ENCODE data around the gene ADI1. TPM values are rescaled to one million over a fixed set of nuclear protein-coding genes. Genes with fewer than 3 reads are reported as not detected.
"Not testable (repeated sequence)": the region's sequence is repeated elsewhere in the genome, so short reads cannot be mapped to it uniquely, and the experiment has no call there.

Gene ADI1
- total and polyA plus RNA-seq, 2 experiments from 2014 or later: 106 to 204 TPM

- peak overlapping the region; percentile 51 for H2AFZ ChIP-seq
- no peak for TF ChIP-seq EZH2 (IDR thresholded peaks at IDR 0.05; ENCODE audit: borderline replicate concordance)
- no peak for TF ChIP-seq EZH2phosphoT487 (IDR thresholded peaks at IDR 0.05; ENCODE audit: low read depth, severe bottlenecking, unreplicated experiment)
- TF ChIP-seq CTCF (IDR thresholded peaks at IDR 0.05; ENCODE audit: poor library complexity): no peak
- WGBS (ENCODE audit: low lambda C conversion rate, missing lambda C conversion rate): 2% methylated on average over 57 of the region's 67 CpGs
Measured at GRCh38 chr2:3518496-3519254, 656 bp downstream of the ADI1 start.

GRCh38 chr2:3517948-3518495 lies 1.3 kb downstream of the ADI1 start:
- peak overlapping the region; percentile 89 for H3K4me2 ChIP-seq
- no peaks in the 10 kb centered on the region for H3K9me2 ChIP-seq (replicated peaks; ENCODE audit: insufficient read depth)
- no peaks in the 10 kb centered on the region for H3K27me3 ChIP-seq
- H3K4me3 ChIP-seq: peak overlapping the region; percentile 71
- peak overlapping the region; percentile 80 for H3K27ac ChIP-seq
- no peak for TF ChIP-seq EZH2phosphoT487 (IDR thresholded peaks at IDR 0.05; ENCODE audit: low read depth, severe bottlenecking, unreplicated experiment)
- TF ChIP-seq CTCF (IDR thresholded peaks at IDR 0.05; ENCODE audit: poor library complexity): no peak
- no peak for TF ChIP-seq EZH2 (IDR thresholded peaks at IDR 0.05; ENCODE audit: borderline replicate concordance)
- H4K20me1 ChIP-seq (ENCODE audit: insufficient read depth, poor library complexity, severe bottlenecking): no peaks in the 10 kb centered on the region
- peak overlapping the region; percentile 20 for H2AFZ ChIP-seq
- H3K79me2 ChIP-seq: peaks cover 40% of the 10 kb centered on the region
- no peaks in the 10 kb centered on the region for H3K9me3 ChIP-seq (ENCODE audit: low read depth)
- 25% methylated on average over 3 of the region's 3 CpGs for WGBS (ENCODE audit: low lambda C conversion rate, missing lambda C conversion rate)
- H3K36me3 ChIP-seq (replicated peaks; ENCODE audit: insufficient read depth, low read depth): no peaks in the 10 kb centered on the region
- no peak for DNase-seq (ENCODE audit: low spot score)
- peaks cover 18% of the 10 kb centered on the region for H3K4me1 ChIP-seq (ENCODE audit: insufficient read depth)

More at GRCh38 chr2:3518496-3519254, 656 bp downstream of the ADI1 start:
- H3K9me2 ChIP-seq (replicated peaks; ENCODE audit: insufficient read depth): no peaks in the 10 kb centered on the region
- peak overlapping the region; percentile 92 for H3K27ac ChIP-seq
- H3K27me3 ChIP-seq: no peaks in the 10 kb centered on the region
- no peaks in the 10 kb centered on the region for H4K20me1 ChIP-seq (ENCODE audit: insufficient read depth, poor library complexity, severe bottlenecking)
- no peaks in the 10 kb centered on the region for H3K36me3 ChIP-seq (replicated peaks; ENCODE audit: insufficient read depth, low read depth)
- H3K4me2 ChIP-seq: peak overlapping the region; percentile 89
- peak; percentile 99 for DNase-seq (ENCODE audit: low spot score)
- no peaks in the 10 kb centered on the region for H3K9me3 ChIP-seq (ENCODE audit: low read depth)
- peak overlapping the region; percentile 71 for H3K4me3 ChIP-seq
- H3K79me2 ChIP-seq: peaks cover 40% of the 10 kb centered on the region
- H3K4me1 ChIP-seq (ENCODE audit: insufficient read depth): peaks cover 19% of the 10 kb centered on the region

GRCh38 chr2:3516831-3517230 lies 2.5 kb downstream of the ADI1 start:
- Histone ChIP-seq H3K4me1 (ENCODE audit: insufficient read depth) (peaks cover 11% of the 10 kb centered on the region), H3K9me3 (ENCODE audit: low read depth) (no peaks in the 10 kb centered on the region), H2AFZ (no peak overlapping the region), H3K9me2 (replicated peaks; ENCODE audit: insufficient read depth) (no peaks in the 10 kb centered on the region), H3K4me3 (no peak overlapping the region), H3K36me3 (replicated peaks; ENCODE audit: insufficient read depth, low read depth) (no peaks in the 10 kb centered on the region), H3K79me2 (peaks cover 40% of the 10 kb centered on the region), H4K20me1 (ENCODE audit: insufficient read depth, poor library complexity, severe bottlenecking) (no peaks in the 10 kb centered on the region), H3K27me3 (no peaks in the 10 kb centered on the region), H3K4me2 (no peak overlapping the region), H3K27ac (no peak overlapping the region)
- DNase-seq (ENCODE audit: low spot score): no peak
- TF ChIP-seq CTCF (IDR thresholded peaks at IDR 0.05; ENCODE audit: poor library complexity): no peak
- TF ChIP-seq EZH2 (IDR thresholded peaks at IDR 0.05; ENCODE audit: borderline replicate concordance): no peak
- TF ChIP-seq EZH2phosphoT487 (IDR thresholded peaks at IDR 0.05; ENCODE audit: low read depth, severe bottlenecking, unreplicated experiment): no peak
- WGBS (ENCODE audit: low lambda C conversion rate, missing lambda C conversion rate): 92% methylated on average over 3 of the region's 3 CpGs

- not testable (repeated sequence) for H2AFZ ChIP-seq; H3K27me3 ChIP-seq; H3K9me2 ChIP-seq (replicated peaks; ENCODE audit: insufficient read depth); H3K27ac ChIP-seq; H3K4me3 ChIP-seq; H3K9me3 ChIP-seq (ENCODE audit: low read depth); DNase-seq (ENCODE audit: low spot score); H3K36me3 ChIP-seq (replicated peaks; ENCODE audit: insufficient read depth, low read depth); H3K4me2 ChIP-seq; H4K20me1 ChIP-seq (ENCODE audit: insufficient read depth, poor library complexity, severe bottlenecking)
- Histone ChIP-seq H3K79me2 (peaks cover 37% of the 10 kb centered on the region), H3K4me1 (ENCODE audit: insufficient read depth) (peaks cover 11% of the 10 kb centered on the region)
- 92% methylated on average over 5 of the region's 5 CpGs for WGBS (ENCODE audit: low lambda C conversion rate, missing lambda C conversion rate)
Measured at GRCh38 chr2:3515438-3515837, 3.9 kb downstream of the ADI1 start.
